Subcutaneous abdominal adipose tissue (tissue), 5 donors: ENCODE data around the gene CLEC20A.
A peak's percentile ranks its signal among the peaks of the same experiment; 100 is the strongest.

ENCODE experiments used
- H3K27ac ChIP-seq: one replicate; pipeline ENCODE4 v1.7.0; 2013; ENCODE audit warnings: low read depth, mild to moderate bottlenecking, inconsistent platforms, low read length, moderate library complexity
- H3K27me3 ChIP-seq, 5 donors: one replicate each; pipeline ENCODE4 v1.7.0; 2013; ENCODE audit warnings: low read length in 5 of 5, inconsistent platforms in 1 of 5; ENCODE audit not compliant: control insufficient read depth in 5 of 5, insufficient read depth in 4 of 5
- H3K36me3 ChIP-seq, 5 donors: one replicate each; pipeline ENCODE4 v1.7.0; 2013; ENCODE audit warnings: low read length in 5 of 5; ENCODE audit not compliant: control insufficient read depth in 5 of 5, insufficient read depth in 5 of 5
- H3K4me1 ChIP-seq, 5 donors: one replicate each; pipeline ENCODE4 v1.7.0; 2013; ENCODE audit warnings: low read length in 5 of 5, mild to moderate bottlenecking in 3 of 5, moderate library complexity in 1 of 5; ENCODE audit not compliant: control insufficient read depth in 5 of 5, insufficient read depth in 5 of 5
- H3K4me3 ChIP-seq, 5 donors: one replicate each; pipeline ENCODE4 v1.7.0; 2013; ENCODE audit warnings: low read length in 5 of 5, low read depth in 1 of 5
- H3K9ac ChIP-seq, 5 donors: one replicate each; pipeline ENCODE4 v1.7.0; 2013; ENCODE audit warnings: low read length in 5 of 5, mild to moderate bottlenecking in 4 of 5, moderate library complexity in 3 of 5
- H3K9me3 ChIP-seq, 5 donors: one replicate each; pipeline ENCODE4 v1.7.0; 2013; ENCODE audit warnings: low read length in 5 of 5; ENCODE audit not compliant: control insufficient read depth in 5 of 5
- donor health status: healthy.
- donor health status: healthy.
- donor health status: healthy.
- donor health status: healthy.
- donor health status: healthy.

Gene CLEC20A

GRCh38 chr1:178502330-178502714 is 5.6 kb upstream of the CLEC20A start:
- peaks cover 0 to 8% (median 4%) of the 10 kb centered on the region in 5 donors for H3K4me1 ChIP-seq
- no peaks in the 10 kb centered on the region for H3K36me3 ChIP-seq
- H3K4me3 ChIP-seq = no peak overlapping the region
- H3K27ac ChIP-seq = no peak overlapping the region
- peaks cover 0 to 5% (median 0%) of the 10 kb centered on the region in 5 donors for H3K27me3 ChIP-seq
- H3K9me3 ChIP-seq = no peaks in the 10 kb centered on the region
- H3K9ac ChIP-seq = no peak overlapping the region

- peaks cover 0 to 5% (median 0%) of the 10 kb centered on the region in 5 donors for H3K27me3 ChIP-seq
- no peaks in the 10 kb centered on the region for H3K9me3 ChIP-seq
- peaks cover 0 to 8% (median 4%) of the 10 kb centered on the region in 5 donors for H3K4me1 ChIP-seq
- H3K4me3 ChIP-seq = no peak overlapping the region
- no peak overlapping the region for H3K9ac ChIP-seq
- no peak overlapping the region for H3K27ac ChIP-seq
- no peaks in the 10 kb centered on the region for H3K36me3 ChIP-seq
Measured at GRCh38 chr1:178501705-178502329, 5.1 kb upstream of the CLEC20A start.

GRCh38 chr1:178500936-178501554 is 4.3 kb upstream of the CLEC20A start:
- H3K9ac ChIP-seq = no peak overlapping the region
- H3K4me3 ChIP-seq = no peak overlapping the region
- peaks cover 0 to 5% (median 0%) of the 10 kb centered on the region in 5 donors for H3K27me3 ChIP-seq
- no peaks in the 10 kb centered on the region for H3K9me3 ChIP-seq
- H3K36me3 ChIP-seq = no peaks in the 10 kb centered on the region
- H3K4me1 ChIP-seq = peaks cover 0 to 8% (median 4%) of the 10 kb centered on the region in 5 donors
- H3K27ac ChIP-seq = no peak overlapping the region

- Histone ChIP-seq H3K9ac (no peak overlapping the region), H3K36me3 (no peaks in the 10 kb centered on the region), H3K27ac (no peak overlapping the region), H3K27me3 (peaks cover 0 to 5% (median 0%) of the 10 kb centered on the region in 5 donors), H3K9me3 (no peaks in the 10 kb centered on the region), H3K4me1 (peaks cover 0 to 8% (median 4%) of the 10 kb centered on the region in 5 donors), H3K4me3 (peak overlapping the region in 1 of 5 donors; percentile 25)
Measured at GRCh38 chr1:178500091-178500770, 3.5 kb upstream of the CLEC20A start.

- H3K27me3 ChIP-seq = peaks cover 0 to 5% (median 2%) of the 10 kb centered on the region in 5 donors
- no peaks in the 10 kb centered on the region for H3K9me3 ChIP-seq
- H3K9ac ChIP-seq = no peak overlapping the region
- H3K4me1 ChIP-seq = peaks cover 0 to 8% (median 4%) of the 10 kb centered on the region in 5 donors
- no peak overlapping the region for H3K4me3 ChIP-seq
- no peak overlapping the region for H3K27ac ChIP-seq
- H3K36me3 ChIP-seq = no peaks in the 10 kb centered on the region
Measured at GRCh38 chr1:178498896-178499675, 2.3 kb upstream of the CLEC20A start.

GRCh38 chr1:178497903-178498478 is 1.2 kb upstream of the CLEC20A start:
- no peak overlapping the region for H3K4me3 ChIP-seq
- H3K9me3 ChIP-seq = no peaks in the 10 kb centered on the region
- no peaks in the 10 kb centered on the region for H3K36me3 ChIP-seq
- H3K9ac ChIP-seq = no peak overlapping the region
- no peak overlapping the region for H3K27ac ChIP-seq
- H3K4me1 ChIP-seq = peaks cover 0 to 8% (median 4%) of the 10 kb centered on the region in 5 donors
- H3K27me3 ChIP-seq = peaks cover 0 to 2% (median 0%) of the 10 kb centered on the region in 5 donors

- no peak overlapping the region for H3K9ac ChIP-seq
- H3K27ac ChIP-seq = no peak overlapping the region
- no peak overlapping the region for H3K4me3 ChIP-seq
Measured at GRCh38 chr1:178495741-178496409, 889 bp downstream of the CLEC20A start.

GRCh38 chr1:178495158-178495557 is 1.6 kb downstream of the CLEC20A start:
- no peak overlapping the region for H3K4me3 ChIP-seq
- peaks cover 0 to 4% (median 3%) of the 10 kb centered on the region in 5 donors for H3K4me1 ChIP-seq
- no peak overlapping the region for H3K27ac ChIP-seq
- no peak overlapping the region for H3K9ac ChIP-seq
- peaks cover 0 to 2% (median 0%) of the 10 kb centered on the region in 5 donors for H3K27me3 ChIP-seq
- no peaks in the 10 kb centered on the region for H3K36me3 ChIP-seq
- no peaks in the 10 kb centered on the region for H3K9me3 ChIP-seq

More at GRCh38 chr1:178495741-178496409, 889 bp downstream of the CLEC20A start:
- Histone ChIP-seq H3K9me3 (no peaks in the 10 kb centered on the region), H3K36me3 (no peaks in the 10 kb centered on the region), H3K4me1 (peaks cover 0 to 8% (median 4%) of the 10 kb centered on the region in 5 donors), H3K27me3 (peaks cover 0 to 2% (median 0%) of the 10 kb centered on the region in 5 donors)

- no peaks in the 10 kb centered on the region for H3K36me3 ChIP-seq
- H3K9me3 ChIP-seq = no peaks in the 10 kb centered on the region
- H3K27ac ChIP-seq = no peak overlapping the region
- H3K27me3 ChIP-seq = peaks cover 0 to 2% (median 0%) of the 10 kb centered on the region in 5 donors
- H3K4me1 ChIP-seq = no peaks in the 10 kb centered on the region
- H3K4me3 ChIP-seq = no peak overlapping the region
- no peak overlapping the region for H3K9ac ChIP-seq
Measured at GRCh38 chr1:178494569-178494971, 2.2 kb downstream of the CLEC20A start.
